Panc1 (cell line): Measurements from ENCODE around the gene CEACAM18. TPM values are rescaled to one million over a fixed set of nuclear protein-coding genes. Genes with fewer than 3 reads are reported as not detected.

Experiments used
- ATAC-seq: fragments of 200-7000 bp; cut with Tn5 transposase; 2 replicates; pipeline ENCODE4 v1.9.1; 2020; ENCODE audit warnings: mild to moderate bottlenecking, moderate library complexity
- BruUV-seq: library from RNA; stranded (reverse); fragments of 400-500 nt; replicated peaks from 2 replicates; lab custom pipeline; 2021; lab: Mats Ljungman, UMichigan
- CTCF ChIA-PET: fragments of 300-600 bp; sonication (Branson Sonifier 250); formaldehyde crosslinking; loops from one replicate; lab custom pipeline; 2022; ENCODE audit warnings: antibody characterized with exemption; lab: Charles Lee
- POLR2A ChIA-PET: fragments of 300-600 bp; sonication (Branson Sonifier 250); formaldehyde crosslinking; loops from one replicate; lab custom pipeline; 2022; ENCODE audit warnings: antibody characterized with exemption; lab: Charles Lee
- DNase-seq: peaks from one replicate; pipeline ENCODE4 v3.0.0-alpha.2; 2010; ENCODE audit warnings: low read depth, low spot score
- H3K27ac ChIP-seq: 2 replicates; pipeline ENCODE4 v1.5.1; 2011; ENCODE audit warnings: mild to moderate bottlenecking, low read length, inconsistent platforms
- H3K27me3 ChIP-seq: fragments of 200-500 bp; sonication (Bioruptor generic); 2 replicates; pipeline ENCODE4 v1.6.0; 2014; ENCODE audit warnings: low read length, inconsistent platforms; ENCODE audit not compliant: control insufficient read depth, insufficient read depth
- H3K36me3 ChIP-seq: fragments of 200-500 bp; sonication (Bioruptor generic); 2 replicates; pipeline ENCODE4 v1.5.1; 2014; ENCODE audit warnings: inconsistent platforms, mild to moderate bottlenecking, low read length, moderate library complexity; ENCODE audit not compliant: control insufficient read depth, insufficient read depth
- H3K4me1 ChIP-seq: 2 replicates; pipeline ENCODE4 v1.5.1; 2011; ENCODE audit warnings: inconsistent platforms, mild to moderate bottlenecking, low read length, moderate library complexity; ENCODE audit not compliant: control insufficient read depth, insufficient read depth
- H3K4me3 ChIP-seq, 2 experiments: 2 replicates each; pipeline ENCODE4 v1.5.1; 2011 to 2012; ENCODE audit warnings: low read depth in 2 of 2, low read length in 2 of 2, mild to moderate bottlenecking in 2 of 2, inconsistent platforms in 1 of 2, moderate library complexity in 1 of 2
- H3K9me3 ChIP-seq: fragments of 200-500 bp; sonication (Bioruptor generic); 2 replicates; pipeline ENCODE4 v1.5.1; 2014; ENCODE audit warnings: low read depth, mild to moderate bottlenecking, inconsistent platforms, low read length, moderate library complexity; ENCODE audit not compliant: control insufficient read depth, insufficient read depth
- POLR2AphosphoS5 ChIP-seq: IDR thresholded peaks from 2 replicates; pipeline ENCODE4 v1.6.1; 2012; ENCODE audit warnings: mild to moderate bottlenecking, low read depth, low read length, moderate library complexity
- SIN3A ChIP-seq: IDR thresholded peaks from 2 replicates; pipeline ENCODE4 v1.6.1; 2012; ENCODE audit warnings: low read depth, mild to moderate bottlenecking, low read length, moderate library complexity, borderline replicate concordance; ENCODE audit not compliant: insufficient read depth
- TCF7L2 ChIP-seq: IDR thresholded peaks from 2 replicates; pipeline ENCODE4 v1.6.1; 2011; ENCODE audit warnings: mild to moderate bottlenecking, low read depth, low read length, inconsistent platforms
- in situ Hi-C: cut with HindIII; loops from 2 replicates; pipeline ENCODE4 v1.10.0; 2016; ENCODE audit warnings: low sequenced_read_pairs, low pct_unique_long_range_greater_than_20kb
- intact Hi-C: fragments of 100-400 bp; cut with micrococcal nuclease; formaldehyde crosslinking; loops from one replicate; pipeline ENCODE4 v1.10.0; 2022; ENCODE audit not compliant: unreplicated experiment
- total RNA-seq: library from RNA; stranded (reverse); gene quantifications from one replicate; pipeline ENCODE4 v1.2.1, GENCODE V29; 2021; ENCODE audit not compliant: unreplicated experiment
- TF ChIP-seq, protein P1 (sequence below), 2 experiments: IDR thresholded peaks; 2 replicates each; pipeline ENCODE4 v1.6.1; 2011 to 2012; ENCODE audit warnings: low read depth in 2 of 2, control low read depth in 1 of 2, low read length in 1 of 2, mild to moderate bottlenecking in 1 of 2, moderate library complexity in 1 of 2; ENCODE audit not compliant: insufficient read depth in 1 of 2
- TF ChIP-seq, protein P2 (sequence below): fragments of 450-650 bp; IDR thresholded peaks from 2 replicates; pipeline ENCODE4 v1.5.1; 2017; ENCODE audit warnings: mild to moderate bottlenecking

The CEACAM18 gene
- total RNA-seq, 1 experiment from 2014 or later: not detected

DNA sequence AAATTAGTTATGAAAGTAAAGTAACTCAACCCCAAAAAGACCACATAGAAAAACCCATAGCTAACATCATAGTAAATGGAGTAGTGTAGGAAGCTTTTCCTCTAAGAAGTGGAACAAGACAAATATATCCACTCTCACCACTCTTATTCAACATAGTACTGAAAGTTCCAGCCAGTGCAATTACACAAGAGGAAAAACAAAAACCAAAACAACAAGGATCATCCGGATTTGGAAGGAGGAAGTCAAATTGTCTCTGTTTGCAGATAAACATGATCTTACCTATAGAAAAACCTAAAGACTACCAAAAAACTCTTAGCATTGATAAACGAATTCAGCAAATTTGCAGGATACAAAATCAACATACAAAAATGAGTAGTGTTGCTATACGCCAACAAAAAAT, 11.6 kb upstream of the CEACAM18 start:
- H3K4me1 ChIP-seq: no peaks in the 10 kb centered on the region
- intact Hi-C loops (no loop called here), in situ Hi-C loops (no loop called here)
- H3K9me3 ChIP-seq: no peaks in the 10 kb centered on the region
- BruUV-seq: no TSS peak
- CTCF ChIA-PET: interaction anchor here (0.6 to 1.4 kb wide), 2 partner anchors 190 to 193 kb away, joined by 3 to 4 read pairs; no protein-coding TSS in a partner anchor
- H3K36me3 ChIP-seq: no peaks in the 10 kb centered on the region
- ATAC-seq: no peak
- POLR2A ChIA-PET: no interaction called here
- no peak overlapping the region for H3K4me3 ChIP-seq
- no peak for DNase-seq
- peaks cover 5% of the 10 kb centered on the region; the same call in 1 of the 2 replicates for H3K27me3 ChIP-seq
- no peak overlapping the region for H3K27ac ChIP-seq
- TF ChIP-seq TCF7L2: no peak
- TF ChIP-seq, protein P1, sequence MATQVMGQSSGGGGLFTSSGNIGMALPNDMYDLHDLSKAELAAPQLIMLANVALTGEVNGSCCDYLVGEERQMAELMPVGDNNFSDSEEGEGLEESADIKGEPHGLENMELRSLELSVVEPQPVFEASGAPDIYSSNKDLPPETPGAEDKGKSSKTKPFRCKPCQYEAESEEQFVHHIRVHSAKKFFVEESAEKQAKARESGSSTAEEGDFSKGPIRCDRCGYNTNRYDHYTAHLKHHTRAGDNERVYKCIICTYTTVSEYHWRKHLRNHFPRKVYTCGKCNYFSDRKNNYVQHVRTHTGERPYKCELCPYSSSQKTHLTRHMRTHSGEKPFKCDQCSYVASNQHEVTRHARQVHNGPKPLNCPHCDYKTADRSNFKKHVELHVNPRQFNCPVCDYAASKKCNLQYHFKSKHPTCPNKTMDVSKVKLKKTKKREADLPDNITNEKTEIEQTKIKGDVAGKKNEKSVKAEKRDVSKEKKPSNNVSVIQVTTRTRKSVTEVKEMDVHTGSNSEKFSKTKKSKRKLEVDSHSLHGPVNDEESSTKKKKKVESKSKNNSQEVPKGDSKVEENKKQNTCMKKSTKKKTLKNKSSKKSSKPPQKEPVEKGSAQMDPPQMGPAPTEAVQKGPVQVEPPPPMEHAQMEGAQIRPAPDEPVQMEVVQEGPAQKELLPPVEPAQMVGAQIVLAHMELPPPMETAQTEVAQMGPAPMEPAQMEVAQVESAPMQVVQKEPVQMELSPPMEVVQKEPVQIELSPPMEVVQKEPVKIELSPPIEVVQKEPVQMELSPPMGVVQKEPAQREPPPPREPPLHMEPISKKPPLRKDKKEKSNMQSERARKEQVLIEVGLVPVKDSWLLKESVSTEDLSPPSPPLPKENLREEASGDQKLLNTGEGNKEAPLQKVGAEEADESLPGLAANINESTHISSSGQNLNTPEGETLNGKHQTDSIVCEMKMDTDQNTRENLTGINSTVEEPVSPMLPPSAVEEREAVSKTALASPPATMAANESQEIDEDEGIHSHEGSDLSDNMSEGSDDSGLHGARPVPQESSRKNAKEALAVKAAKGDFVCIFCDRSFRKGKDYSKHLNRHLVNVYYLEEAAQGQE (IDR thresholded peaks at IDR 0.05; ENCODE audit: insufficient read depth in 1 of 2, low read depth in 2 of 2, low read length in 1 of 2): no peak
- TF ChIP-seq, protein P2, sequence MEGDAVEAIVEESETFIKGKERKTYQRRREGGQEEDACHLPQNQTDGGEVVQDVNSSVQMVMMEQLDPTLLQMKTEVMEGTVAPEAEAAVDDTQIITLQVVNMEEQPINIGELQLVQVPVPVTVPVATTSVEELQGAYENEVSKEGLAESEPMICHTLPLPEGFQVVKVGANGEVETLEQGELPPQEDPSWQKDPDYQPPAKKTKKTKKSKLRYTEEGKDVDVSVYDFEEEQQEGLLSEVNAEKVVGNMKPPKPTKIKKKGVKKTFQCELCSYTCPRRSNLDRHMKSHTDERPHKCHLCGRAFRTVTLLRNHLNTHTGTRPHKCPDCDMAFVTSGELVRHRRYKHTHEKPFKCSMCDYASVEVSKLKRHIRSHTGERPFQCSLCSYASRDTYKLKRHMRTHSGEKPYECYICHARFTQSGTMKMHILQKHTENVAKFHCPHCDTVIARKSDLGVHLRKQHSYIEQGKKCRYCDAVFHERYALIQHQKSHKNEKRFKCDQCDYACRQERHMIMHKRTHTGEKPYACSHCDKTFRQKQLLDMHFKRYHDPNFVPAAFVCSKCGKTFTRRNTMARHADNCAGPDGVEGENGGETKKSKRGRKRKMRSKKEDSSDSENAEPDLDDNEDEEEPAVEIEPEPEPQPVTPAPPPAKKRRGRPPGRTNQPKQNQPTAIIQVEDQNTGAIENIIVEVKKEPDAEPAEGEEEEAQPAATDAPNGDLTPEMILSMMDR: no peak

DNA sequence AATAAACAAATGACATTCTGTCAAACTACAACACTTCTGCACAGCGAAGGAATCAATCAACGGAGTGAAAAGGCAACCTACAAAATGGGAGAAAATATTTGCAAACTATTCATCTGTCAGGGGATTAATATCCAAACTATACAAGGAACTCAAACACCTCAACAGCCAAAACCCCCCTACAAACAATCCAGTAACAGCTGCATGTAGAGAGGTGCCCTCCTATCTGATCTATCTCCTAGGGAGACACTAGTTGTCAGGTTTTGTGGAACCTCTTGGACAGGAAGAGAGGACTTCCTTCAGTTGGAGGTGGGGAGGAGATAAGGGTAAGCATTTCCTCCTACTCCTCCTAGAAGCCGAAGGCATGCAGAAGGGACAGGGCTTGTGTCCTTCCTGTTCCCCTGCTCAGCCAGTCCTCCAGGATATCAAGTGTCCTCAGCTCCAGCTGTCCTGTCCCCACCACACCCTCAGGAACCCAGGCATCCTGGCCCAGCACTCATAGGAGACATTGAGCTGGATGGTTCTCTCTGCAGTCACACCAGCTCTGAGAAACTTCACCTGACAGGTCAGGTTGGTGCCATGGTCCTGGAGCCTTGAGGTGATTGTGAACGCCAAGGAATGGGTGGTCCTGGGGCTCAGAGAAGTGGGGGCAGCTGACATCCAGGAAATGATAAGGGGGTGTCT, 10.3 kb upstream of the CEACAM18 start:
- DNase-seq: no peak

More for the DNA sequence above, 10.3 kb upstream of the CEACAM18 start:
- TF ChIP-seq SIN3A (no peak), POLR2AphosphoS5 (no peak), TCF7L2 (no peak)
- TF ChIP-seq, protein P2: no peak
- TF ChIP-seq, protein P1 (IDR thresholded peaks at IDR 0.05; ENCODE audit: insufficient read depth in 1 of 2, low read depth in 2 of 2, low read length in 1 of 2): no peak
- POLR2A ChIA-PET: no interaction called here
- ATAC-seq: no peak
- in situ Hi-C loops (no loop called here), intact Hi-C loops (no loop called here)
- CTCF ChIA-PET: interaction anchor here (1.4 kb wide), 1 partner anchor 189 kb away, joined by 4 read pairs; no protein-coding TSS in a partner anchor
- H3K4me3 ChIP-seq: no peak overlapping the region
- H3K4me1 ChIP-seq: no peaks in the 10 kb centered on the region
- no peaks in the 10 kb centered on the region for H3K36me3 ChIP-seq
- no TSS peak for BruUV-seq
- H3K27ac ChIP-seq: no peak overlapping the region
- H3K27me3 ChIP-seq: peaks cover 5% of the 10 kb centered on the region; the same call in 1 of the 2 replicates
- H3K9me3 ChIP-seq: no peaks in the 10 kb centered on the region
